Superior temporal gyrus (tissue), 1 donor: ENCODE results near the gene POLR3K.
"Not testable (repeated sequence)": the region's sequence is repeated elsewhere in the genome, so short reads cannot be mapped to it uniquely, and the experiment has no call there.

ENCODE experiments used
- DNase-seq: peaks from one replicate; pipeline ENCODE4 v3.0.0-alpha.2; 2016; ENCODE audit errors: extremely low spot score

POLR3K gene

GRCh38 chr16:63998-64913 is 10.8 kb upstream of the POLR3K start:
- DNase-seq = no peak

- no peak for DNase-seq
Observed at GRCh38 chr16:63466-63865, 10.1 kb upstream of the POLR3K start.

- no peak for DNase-seq
Observed at GRCh38 chr16:62968-63391, 9.6 kb upstream of the POLR3K start.

GRCh38 chr16:62283-62967 is 9.0 kb upstream of the POLR3K start:
- no peak for DNase-seq

GRCh38 chr16:61879-62281 is 8.5 kb upstream of the POLR3K start:
- no peak for DNase-seq

GRCh38 chr16:60929-61878 is 7.8 kb upstream of the POLR3K start:
- no peak for DNase-seq

- DNase-seq = no peak
Observed at GRCh38 chr16:60166-60565, 6.8 kb upstream of the POLR3K start.

GRCh38 chr16:59440-60059 is 6.1 kb upstream of the POLR3K start:
- DNase-seq = no peak

GRCh38 chr16:58491-59439 is 5.4 kb upstream of the POLR3K start:
- no peak for DNase-seq

- DNase-seq = no peak
Observed at GRCh38 chr16:57711-58110, 4.3 kb upstream of the POLR3K start.

GRCh38 chr16:56231-56927 is 3.0 kb upstream of the POLR3K start:
- no peak for DNase-seq

GRCh38 chr16:55571-56136 is 2.2 kb upstream of the POLR3K start:
- no peak for DNase-seq

- DNase-seq = no peak
Observed at GRCh38 chr16:54237-54581, 801 bp upstream of the POLR3K start.

- DNase-seq = no peak
Observed at GRCh38 chr16:50769-51591, 2.4 kb downstream of the POLR3K start.

GRCh38 chr16:47234-47633 is 6.2 kb downstream of the POLR3K start:
- DNase-seq = no peak

- DNase-seq = not testable (repeated sequence)
Observed at GRCh38 chr16:46510-46909, 6.9 kb downstream of the POLR3K start.

GRCh38 chr16:45454-45853 is 8.0 kb downstream of the POLR3K start:
- no peak for DNase-seq

- no peak for DNase-seq
Observed at GRCh38 chr16:44655-45054, 8.8 kb downstream of the POLR3K start.

- DNase-seq = no peak
Observed at GRCh38 chr16:43294-43693, 10.1 kb downstream of the POLR3K start.
